ENCODE data around the gene SLC22A16. TPM values are rescaled to one million over a fixed set of nuclear protein-coding genes. Genes with fewer than 3 reads are reported as not detected.

The SLC22A16 gene
- total RNA-seq, 2 experiments from 2014 or later, result not detected

DNA sequence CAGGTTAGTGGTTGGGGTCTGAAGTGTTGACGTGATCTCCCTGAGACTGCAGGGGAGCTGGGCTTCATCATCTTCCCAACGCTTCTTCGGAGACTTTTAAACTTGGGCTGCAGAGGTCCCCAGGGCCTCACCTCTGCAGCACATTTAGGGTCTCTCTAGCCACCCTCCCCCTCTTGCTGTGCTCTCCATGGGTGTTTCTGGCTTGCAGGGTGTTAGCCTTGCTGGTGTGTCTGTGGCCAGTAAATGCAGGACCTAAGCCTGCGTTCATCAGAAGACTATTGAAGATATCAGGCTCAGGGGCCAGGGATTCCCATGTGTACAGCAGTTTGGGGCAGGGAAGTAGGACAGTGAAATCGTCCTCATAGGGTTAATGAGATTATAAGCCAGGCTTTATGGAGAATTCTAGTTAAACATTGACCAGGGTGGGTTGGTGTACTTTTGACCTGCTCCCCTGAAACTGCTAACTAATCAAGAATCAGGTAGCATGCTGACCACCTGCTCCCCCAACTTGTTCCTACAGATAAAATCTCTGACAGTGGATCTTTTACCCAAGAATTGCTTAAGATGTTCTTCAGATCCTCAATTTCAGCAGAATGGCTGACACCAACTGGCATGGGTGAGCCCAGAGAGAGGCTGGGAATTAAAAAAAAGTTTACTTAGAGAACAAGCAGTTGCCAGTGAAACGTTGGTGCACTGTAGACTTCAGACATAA lies 57.2 kb downstream of the SLC22A16 start:
- Mint-ChIP-seq H3K4me1 (peaks cover 8% of the 10 kb centered on the region), H3K9me3 (peaks cover 8% of the 10 kb centered on the region), H3K27ac (no peak overlapping the region), H3K27me3 (peaks cover 25% of the 10 kb centered on the region), H3K4me3 (no peak overlapping the region), H3K36me3 (no peaks in the 10 kb centered on the region)
- ATAC-seq (ENCODE audit: low read depth) (no peak), DNase-seq (no peak)
- POLR2A ChIA-PET, result no interaction called here

DNA sequence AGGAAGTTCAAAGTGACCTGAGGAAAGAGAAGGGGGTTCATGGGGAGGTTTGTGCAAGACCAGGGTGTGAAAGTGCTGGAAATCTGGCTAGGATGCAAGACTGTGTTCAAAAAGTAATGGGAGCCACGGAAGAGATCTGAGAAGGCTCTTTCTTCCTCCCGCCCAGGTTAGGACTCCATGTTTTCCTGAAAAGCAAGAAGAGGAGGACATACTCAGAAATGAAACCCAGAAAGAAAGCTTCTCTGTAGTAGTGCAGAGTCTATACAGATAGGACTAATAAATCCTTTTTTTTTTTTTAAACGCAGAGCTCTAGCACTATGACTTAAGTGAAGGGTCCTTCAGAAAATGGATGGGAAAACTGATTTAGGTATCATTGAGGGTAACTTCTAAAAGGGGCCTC lies 57.8 kb downstream of the SLC22A16 start:
- no peaks in the 10 kb centered on the region for H3K36me3 Mint-ChIP-seq
- peaks cover 8% of the 10 kb centered on the region for H3K4me1 Mint-ChIP-seq
- H3K27me3 Mint-ChIP-seq, result peaks cover 19% of the 10 kb centered on the region
- no peak overlapping the region for H3K4me3 Mint-ChIP-seq
- H3K9me3 Mint-ChIP-seq, result peaks cover 8% of the 10 kb centered on the region
- POLR2A ChIA-PET, result no interaction called here
- H3K27ac Mint-ChIP-seq, result no peak overlapping the region
- no peak for ATAC-seq (ENCODE audit: low read depth)
- DNase-seq, result no peak

DNA sequence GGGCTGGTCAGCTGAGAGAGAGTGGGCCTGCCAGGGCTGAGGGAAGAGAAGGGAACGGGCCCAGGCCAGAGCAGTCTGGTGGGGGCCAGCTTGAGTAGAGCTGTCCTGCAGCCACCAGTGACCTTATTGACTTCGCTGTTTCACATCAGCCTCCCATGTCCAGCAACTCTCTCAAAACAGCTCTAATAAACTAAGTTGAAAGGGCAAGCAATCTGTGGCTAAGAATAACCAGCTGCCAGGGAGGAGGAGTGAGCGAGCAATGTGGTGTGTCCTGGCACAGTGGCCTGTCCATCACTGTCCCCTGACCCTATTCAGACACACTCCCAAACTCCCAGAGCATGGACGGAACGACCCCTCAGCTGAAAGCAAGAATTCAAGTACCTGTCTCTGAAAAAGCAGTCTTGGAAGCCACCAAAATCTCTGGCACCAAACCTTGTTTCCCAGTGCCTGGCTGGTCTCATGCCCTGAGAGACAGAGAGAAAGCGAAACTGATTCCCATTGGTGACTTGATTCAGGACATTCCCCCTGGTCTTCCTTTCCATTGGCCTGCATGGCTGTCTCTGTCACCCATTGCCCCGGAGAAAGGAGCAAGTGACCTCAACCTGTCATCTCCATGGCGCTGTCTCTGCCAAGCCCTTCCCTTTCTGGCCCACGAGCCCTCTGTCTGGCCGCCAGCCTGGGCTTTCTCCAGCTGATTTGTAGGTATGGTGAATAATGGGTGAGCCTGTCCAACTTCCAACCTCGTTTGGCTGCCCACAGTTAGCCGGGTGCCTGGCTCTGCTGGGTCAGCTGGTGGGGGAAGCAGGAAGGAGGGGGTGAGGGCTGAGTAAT lies 61.1 kb downstream of the SLC22A16 start, which contains the start of gene DDO:
TSS of gene DDO (minus strand) at position 490 of the 831 bp plus-strand sequence. CDS start 2,113 bp downstream, outside the sequence.
- H3K27ac Mint-ChIP-seq, result no peak within 1 kb of the TSS
- H3K36me3 Mint-ChIP-seq, result no peaks in the 10 kb centered on the region
- peaks cover 1% of the 10 kb centered on the region for H3K4me1 Mint-ChIP-seq
- H3K27me3 Mint-ChIP-seq, result peaks cover 6% of the 10 kb centered on the region
- DNase-seq (no peak), ATAC-seq (ENCODE audit: low read depth) (peak; percentile 50)
- POLR2A ChIA-PET, result no interaction called here
- H3K9me3 Mint-ChIP-seq, result no peaks in the 10 kb centered on the region
- peak within 1 kb of the TSS; percentile 13 for H3K4me3 Mint-ChIP-seq

DNA sequence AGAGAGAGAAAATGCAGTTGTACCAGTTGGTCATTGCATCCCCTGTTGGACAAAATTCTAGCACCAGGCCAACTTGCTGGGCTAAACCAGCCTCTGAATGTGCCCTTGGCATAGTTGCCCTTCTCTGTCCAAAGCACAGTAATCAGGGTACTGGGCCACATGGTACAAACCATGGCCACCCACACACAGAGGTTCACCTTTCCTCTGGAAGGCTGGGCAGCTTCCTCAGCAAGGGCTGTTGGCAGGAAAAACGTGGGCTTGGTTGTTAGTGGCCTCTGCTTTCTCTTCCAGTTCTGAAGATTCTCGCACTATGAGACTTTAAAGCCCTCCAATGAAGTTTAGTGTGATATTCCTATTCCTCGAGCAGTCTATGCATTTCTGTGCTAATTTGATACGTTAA lies 61.7 kb downstream of the SLC22A16 start:
- Mint-ChIP-seq H3K9me3 (no peaks in the 10 kb centered on the region), H3K4me3 (no peak overlapping the region), H3K4me1 (peaks cover 1% of the 10 kb centered on the region), H3K27ac (no peak overlapping the region), H3K27me3 (peaks cover 6% of the 10 kb centered on the region), H3K36me3 (no peaks in the 10 kb centered on the region)
- POLR2A ChIA-PET, result no interaction called here
- ATAC-seq (ENCODE audit: low read depth) (no peak), DNase-seq (no peak)

DNA sequence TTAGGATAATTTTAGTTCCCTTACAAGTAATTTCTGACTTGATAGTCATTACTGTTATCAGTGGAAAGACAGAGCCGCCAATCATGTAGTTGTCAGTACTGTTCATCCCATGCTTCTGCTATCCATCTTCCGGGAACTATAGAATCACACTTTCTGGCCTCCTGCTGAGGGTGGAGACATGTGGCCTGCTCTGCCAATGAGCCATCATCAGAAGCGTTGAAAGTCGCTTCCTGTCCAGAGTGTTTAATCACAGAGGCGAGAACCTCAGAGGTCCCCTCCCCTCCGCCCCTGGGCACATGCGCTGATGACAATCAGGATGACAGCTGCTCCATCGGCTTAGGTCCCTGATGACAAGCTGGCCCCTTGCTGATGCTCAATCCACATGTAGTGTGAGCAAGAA lies 64.1 kb downstream of the SLC22A16 start:
- DNase-seq (no peak), ATAC-seq (ENCODE audit: low read depth) (no peak)
- H3K27me3 Mint-ChIP-seq, result peaks cover 3% of the 10 kb centered on the region
- POLR2A ChIA-PET, result no interaction called here
- no peaks in the 10 kb centered on the region for H3K9me3 Mint-ChIP-seq
- H3K27ac Mint-ChIP-seq, result no peak overlapping the region
- peaks cover 1% of the 10 kb centered on the region for H3K4me1 Mint-ChIP-seq
- H3K36me3 Mint-ChIP-seq, result no peaks in the 10 kb centered on the region
- H3K4me3 Mint-ChIP-seq, result no peak overlapping the region

DNA sequence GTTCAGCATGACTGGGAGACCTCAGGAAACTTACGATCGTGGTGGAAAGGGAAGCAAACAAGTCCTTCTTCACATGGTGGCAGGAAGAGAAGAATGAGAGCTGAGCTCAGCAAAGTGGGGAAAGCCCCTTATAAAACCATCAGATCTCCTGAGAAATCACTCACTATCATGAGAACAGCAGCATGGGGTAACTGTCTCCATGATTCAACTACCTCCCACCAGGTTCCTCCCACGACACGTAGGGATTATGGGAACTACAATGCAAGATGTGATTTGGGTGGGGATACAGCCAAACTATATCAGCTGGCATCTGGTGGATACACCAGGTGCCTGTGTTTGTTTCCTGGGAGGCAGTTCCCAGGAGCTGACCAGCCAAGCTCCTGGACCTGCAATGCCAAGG lies 65.9 kb downstream of the SLC22A16 start:
- H3K9me3 Mint-ChIP-seq, result no peaks in the 10 kb centered on the region
- peaks cover 1% of the 10 kb centered on the region for H3K4me1 Mint-ChIP-seq
- no peaks in the 10 kb centered on the region for H3K36me3 Mint-ChIP-seq
- ATAC-seq (ENCODE audit: low read depth), result no peak
- no peak overlapping the region for H3K4me3 Mint-ChIP-seq
- POLR2A ChIA-PET, result no interaction called here
- H3K27ac Mint-ChIP-seq, result no peak overlapping the region
- peaks cover 3% of the 10 kb centered on the region for H3K27me3 Mint-ChIP-seq
- DNase-seq, result no peak

DNA sequence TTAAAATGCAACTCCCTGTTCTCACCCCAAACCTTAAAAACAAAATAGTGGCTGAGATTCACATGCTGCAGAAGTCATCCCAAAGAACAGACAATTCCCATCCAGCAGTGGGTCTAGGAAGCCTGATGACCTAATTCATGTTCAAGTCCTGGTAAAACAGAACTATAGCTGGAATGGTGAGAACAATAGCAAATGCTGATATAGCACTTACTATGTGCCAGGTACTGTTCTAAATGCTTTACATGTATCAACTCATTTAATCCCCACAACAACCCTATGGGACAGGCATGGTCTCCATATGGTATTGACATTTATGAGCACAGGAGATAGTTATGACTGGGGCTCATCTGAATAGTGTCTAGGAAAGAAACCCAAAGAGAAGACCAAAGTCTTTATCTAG lies 66.6 kb downstream of the SLC22A16 start:
- Mint-ChIP-seq H3K4me3 (no peak overlapping the region), H3K9me3 (no peaks in the 10 kb centered on the region), H3K36me3 (no peaks in the 10 kb centered on the region), H3K27me3 (peaks cover 3% of the 10 kb centered on the region), H3K4me1 (no peaks in the 10 kb centered on the region), H3K27ac (no peak overlapping the region)
- no peak for ATAC-seq (ENCODE audit: low read depth)
- POLR2A ChIA-PET, result no interaction called here
- DNase-seq, result no peak

DNA sequence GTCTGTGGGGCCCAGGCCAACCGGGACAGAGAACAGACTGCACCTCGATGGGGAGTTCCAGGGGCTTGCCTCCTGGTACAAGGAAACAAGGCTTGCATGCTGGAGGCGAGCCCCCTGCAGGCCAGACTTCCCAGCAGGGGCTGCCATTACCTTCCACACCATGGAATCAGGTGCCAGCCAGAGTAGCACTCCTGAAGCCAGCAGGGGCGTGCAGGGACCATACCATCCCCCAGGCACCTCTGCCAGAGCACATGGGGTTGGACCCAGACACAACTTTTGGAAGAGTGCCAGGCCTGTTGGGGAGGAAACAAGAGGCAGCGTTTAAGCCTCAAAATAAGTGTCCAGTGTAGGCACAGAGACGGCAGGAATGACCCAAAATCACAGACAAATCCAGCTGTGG lies 67.5 kb downstream of the SLC22A16 start:
- Mint-ChIP-seq H3K4me3 (no peak overlapping the region), H3K9me3 (no peaks in the 10 kb centered on the region), H3K36me3 (no peaks in the 10 kb centered on the region), H3K27me3 (peaks cover 3% of the 10 kb centered on the region), H3K4me1 (no peaks in the 10 kb centered on the region), H3K27ac (no peak overlapping the region)
- ATAC-seq (ENCODE audit: low read depth) (no peak), DNase-seq (no peak)
- POLR2A ChIA-PET, result no interaction called here

DNA sequence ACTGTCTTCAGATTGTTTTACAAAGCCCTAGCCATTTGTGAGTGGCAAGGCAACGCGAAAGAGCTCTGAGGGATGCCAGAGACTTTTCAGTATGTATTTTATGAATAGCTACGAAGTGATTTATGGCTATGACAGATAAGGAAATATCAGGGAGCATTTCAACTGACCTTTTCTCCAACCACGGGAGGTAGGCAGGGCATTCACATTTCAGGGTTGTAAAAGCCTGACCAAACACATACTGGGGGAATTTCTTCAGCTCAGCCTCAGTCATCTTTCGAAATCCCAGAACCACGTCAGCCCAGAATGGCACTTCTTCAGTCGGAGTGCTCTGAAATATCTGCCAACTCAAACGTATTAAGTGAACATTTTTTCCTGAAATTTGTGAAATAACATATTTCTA lies 71.8 kb downstream of the SLC22A16 start:
- no peaks in the 10 kb centered on the region for H3K36me3 Mint-ChIP-seq
- H3K4me3 Mint-ChIP-seq, result no peak overlapping the region
- no peak overlapping the region for H3K27ac Mint-ChIP-seq
- H3K4me1 Mint-ChIP-seq, result no peaks in the 10 kb centered on the region
- H3K9me3 Mint-ChIP-seq, result no peaks in the 10 kb centered on the region
- H3K27me3 Mint-ChIP-seq, result peaks cover 3% of the 10 kb centered on the region
- POLR2A ChIA-PET, result no interaction called here
- no peak for DNase-seq
- no peak for ATAC-seq (ENCODE audit: low read depth)

DNA sequence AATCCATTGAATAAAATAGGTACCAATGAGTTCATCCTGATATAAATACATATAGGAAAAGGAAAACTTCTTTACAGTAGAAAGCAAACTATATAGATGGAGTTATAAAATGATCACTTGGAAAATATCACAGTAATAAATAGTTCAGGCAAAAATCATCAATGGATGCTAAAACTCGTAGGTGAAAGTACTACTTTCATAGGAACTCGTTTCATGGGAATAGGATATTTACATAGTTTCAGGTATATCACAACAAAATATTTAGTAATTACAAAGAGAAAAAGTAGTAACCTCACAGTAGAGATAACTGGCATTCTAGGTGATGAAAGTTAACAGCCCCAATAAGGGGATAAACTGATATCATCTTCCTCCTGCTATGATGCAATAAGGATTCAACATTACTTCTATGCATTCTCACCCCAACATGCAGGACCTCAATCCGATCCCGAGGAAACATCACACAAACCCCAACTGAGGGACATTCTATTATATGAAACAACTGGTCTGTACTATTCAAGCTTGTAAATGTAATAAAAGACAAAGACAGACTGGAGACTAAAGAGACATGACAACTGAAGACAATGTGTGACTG lies 74.7 kb downstream of the SLC22A16 start:
- DNase-seq (no peak), ATAC-seq (ENCODE audit: low read depth) (no peak)
- POLR2A ChIA-PET, result no interaction called here
- H3K9me3 Mint-ChIP-seq, result no peaks in the 10 kb centered on the region
- no peak overlapping the region for H3K27ac Mint-ChIP-seq
- H3K36me3 Mint-ChIP-seq, result no peaks in the 10 kb centered on the region
- H3K4me1 Mint-ChIP-seq, result peaks cover 3% of the 10 kb centered on the region
- peaks cover 3% of the 10 kb centered on the region for H3K27me3 Mint-ChIP-seq
- H3K4me3 Mint-ChIP-seq, result no peak overlapping the region

DNA sequence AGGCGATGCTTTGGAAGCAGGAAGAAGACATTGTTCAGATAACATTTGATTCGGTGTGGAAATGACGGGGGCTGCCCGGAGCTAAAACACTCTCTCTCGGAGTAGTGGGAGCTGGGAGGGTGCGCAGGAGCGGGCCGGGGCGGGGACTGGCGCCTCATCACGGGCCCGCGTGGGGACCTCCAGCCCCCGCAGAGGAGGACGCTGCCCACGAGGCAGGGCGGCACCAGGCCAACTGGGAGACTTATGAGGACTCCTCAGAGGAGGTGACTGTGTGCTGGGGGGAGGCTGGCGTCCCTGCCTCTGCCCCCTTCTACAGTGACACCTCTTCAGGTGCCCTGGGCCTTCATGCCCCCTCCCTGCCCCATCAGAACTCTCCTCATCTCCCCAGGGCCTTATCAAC lies 76.2 kb downstream of the SLC22A16 start:
- POLR2A ChIA-PET, result no interaction called here
- DNase-seq (no peak), ATAC-seq (ENCODE audit: low read depth) (no peak)
- Mint-ChIP-seq H3K4me1 (peaks cover 3% of the 10 kb centered on the region), H3K27ac (no peak overlapping the region), H3K27me3 (peaks cover 3% of the 10 kb centered on the region), H3K4me3 (no peak overlapping the region), H3K36me3 (no peaks in the 10 kb centered on the region), H3K9me3 (no peaks in the 10 kb centered on the region)

DNA sequence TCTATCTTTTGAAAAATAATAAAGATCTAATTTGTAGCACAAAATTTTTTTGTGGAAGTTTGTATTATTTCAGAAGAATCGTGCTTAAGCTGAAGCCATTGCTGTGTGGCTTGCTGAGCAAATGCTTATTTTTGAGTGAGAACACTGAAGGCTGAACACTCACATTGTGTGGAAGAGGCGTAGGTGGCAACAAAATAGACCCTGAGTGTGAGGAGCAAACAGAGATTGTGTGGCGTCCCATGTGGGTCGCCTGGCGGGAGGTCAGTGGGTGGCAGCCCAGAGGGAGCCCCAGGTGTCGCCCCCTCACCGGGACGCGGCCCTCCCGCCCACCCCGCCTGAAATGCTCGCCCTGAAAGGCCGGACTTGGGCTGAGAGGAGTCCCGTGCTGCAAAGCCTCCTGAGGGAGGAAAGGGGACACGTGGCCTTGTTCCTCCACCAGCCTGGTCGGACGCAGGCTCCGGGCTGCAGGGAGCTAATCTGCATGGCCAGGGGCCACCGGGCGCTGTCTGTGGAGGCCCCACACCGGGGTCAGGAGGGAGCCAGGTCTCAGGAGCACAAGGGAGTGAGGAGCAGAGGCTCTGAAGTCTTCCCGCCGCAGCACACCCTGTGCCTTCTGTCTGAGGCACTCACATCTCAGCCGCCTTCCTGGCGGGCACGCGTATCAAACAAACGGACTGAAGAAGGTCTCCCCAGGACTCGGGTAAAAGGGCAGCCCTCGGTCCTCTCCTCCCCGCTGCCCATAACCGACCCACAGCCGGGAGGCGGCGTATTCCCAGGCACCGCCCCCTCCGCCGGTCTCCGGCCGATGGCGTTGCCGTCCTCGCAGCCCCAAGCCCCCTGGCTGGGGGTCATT lies 77.0 kb downstream of the SLC22A16 start:
- Mint-ChIP-seq H3K36me3 (no peaks in the 10 kb centered on the region), H3K9me3 (no peaks in the 10 kb centered on the region), H3K27ac (no peak overlapping the region), H3K27me3 (peaks cover 3% of the 10 kb centered on the region), H3K4me1 (peaks cover 3% of the 10 kb centered on the region), H3K4me3 (no peak overlapping the region)
- POLR2A ChIA-PET, result no interaction called here
- ATAC-seq (ENCODE audit: low read depth) (no peak), DNase-seq (no peak)

DNA sequence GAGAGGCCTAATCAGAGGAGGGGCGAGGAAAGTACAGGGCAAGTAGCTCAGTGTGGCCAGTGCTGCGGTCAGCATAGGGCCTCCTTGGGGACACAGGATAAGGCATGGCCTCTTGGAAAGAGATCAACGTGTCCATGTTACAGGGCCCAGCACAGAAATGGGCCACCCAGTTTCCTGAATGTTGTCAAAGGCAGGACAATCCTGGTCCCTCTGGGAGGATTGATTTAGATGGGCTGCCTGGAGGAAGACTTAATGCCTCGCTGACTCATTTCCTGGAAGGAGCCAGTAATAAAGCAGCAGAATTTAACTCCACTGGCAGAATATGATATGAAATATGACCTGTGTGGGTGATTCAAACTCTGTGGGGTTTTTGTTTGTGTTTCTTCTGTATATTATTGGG lies 77.6 kb downstream of the SLC22A16 start:
- ATAC-seq (ENCODE audit: low read depth), result no peak
- POLR2A ChIA-PET, result no interaction called here
- H3K27me3 Mint-ChIP-seq, result peaks cover 3% of the 10 kb centered on the region
- no peaks in the 10 kb centered on the region for H3K9me3 Mint-ChIP-seq
- no peak for DNase-seq
- H3K36me3 Mint-ChIP-seq, result no peaks in the 10 kb centered on the region
- no peak overlapping the region for H3K27ac Mint-ChIP-seq
- peaks cover 3% of the 10 kb centered on the region for H3K4me1 Mint-ChIP-seq
- no peak overlapping the region for H3K4me3 Mint-ChIP-seq
